ENCODE results near the gene WDR45B. TPM values are rescaled to one million over a fixed set of nuclear protein-coding genes. Genes with fewer than 3 reads are reported as not detected.

Gene WDR45B
- total and polyA plus RNA-seq, 7 donors: 51.7 to 70.1 (median 66.8) TPM

DNA sequence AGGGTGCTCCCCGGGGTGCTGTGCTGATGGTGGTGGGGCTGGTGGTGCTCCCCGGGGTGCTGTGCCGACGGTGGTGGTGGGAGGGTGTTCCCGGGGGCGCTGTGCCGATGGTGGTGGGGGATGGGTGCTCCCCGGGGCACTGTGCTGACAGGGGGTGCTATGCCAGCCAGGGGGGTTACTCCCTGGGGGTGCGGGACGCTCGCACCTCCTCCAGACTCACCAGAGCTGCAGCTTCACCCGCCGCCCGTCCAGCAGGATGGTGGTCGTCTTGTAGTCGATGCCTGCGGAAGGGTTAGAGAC lies 16.0 kb upstream of the WDR45B start:
- Histone ChIP-seq H3K4me1 (peaks cover 0 to 8% (median 7%) of the 10 kb centered on the region in 4 donors), H3K9me3 (no peaks in the 10 kb centered on the region), H3K4me3 (no peak overlapping the region), H3K27me3 (no peaks in the 10 kb centered on the region), H3K36me3 (peaks cover 0 to 16% (median under 1%) of the 10 kb centered on the region in 4 donors), H3K27ac (no peak overlapping the region)
- intact Hi-C loops (cut with DNase I): no loop called here
- TF ChIP-seq, protein P1, sequence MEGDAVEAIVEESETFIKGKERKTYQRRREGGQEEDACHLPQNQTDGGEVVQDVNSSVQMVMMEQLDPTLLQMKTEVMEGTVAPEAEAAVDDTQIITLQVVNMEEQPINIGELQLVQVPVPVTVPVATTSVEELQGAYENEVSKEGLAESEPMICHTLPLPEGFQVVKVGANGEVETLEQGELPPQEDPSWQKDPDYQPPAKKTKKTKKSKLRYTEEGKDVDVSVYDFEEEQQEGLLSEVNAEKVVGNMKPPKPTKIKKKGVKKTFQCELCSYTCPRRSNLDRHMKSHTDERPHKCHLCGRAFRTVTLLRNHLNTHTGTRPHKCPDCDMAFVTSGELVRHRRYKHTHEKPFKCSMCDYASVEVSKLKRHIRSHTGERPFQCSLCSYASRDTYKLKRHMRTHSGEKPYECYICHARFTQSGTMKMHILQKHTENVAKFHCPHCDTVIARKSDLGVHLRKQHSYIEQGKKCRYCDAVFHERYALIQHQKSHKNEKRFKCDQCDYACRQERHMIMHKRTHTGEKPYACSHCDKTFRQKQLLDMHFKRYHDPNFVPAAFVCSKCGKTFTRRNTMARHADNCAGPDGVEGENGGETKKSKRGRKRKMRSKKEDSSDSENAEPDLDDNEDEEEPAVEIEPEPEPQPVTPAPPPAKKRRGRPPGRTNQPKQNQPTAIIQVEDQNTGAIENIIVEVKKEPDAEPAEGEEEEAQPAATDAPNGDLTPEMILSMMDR (IDR thresholded peaks at IDR 0.05): no peak
- no peak for TF ChIP-seq POLR2A (IDR thresholded peaks at IDR 0.05)
- TF ChIP-seq EP300 (IDR thresholded peaks at IDR 0.05): no peak
- no peak for TF ChIP-seq POLR2AphosphoS5 (IDR thresholded peaks at IDR 0.05)
- WGBS, 2 donors: 93% methylated on average over 17 of the region's 17 CpGs
- no peak for DNase-seq

DNA sequence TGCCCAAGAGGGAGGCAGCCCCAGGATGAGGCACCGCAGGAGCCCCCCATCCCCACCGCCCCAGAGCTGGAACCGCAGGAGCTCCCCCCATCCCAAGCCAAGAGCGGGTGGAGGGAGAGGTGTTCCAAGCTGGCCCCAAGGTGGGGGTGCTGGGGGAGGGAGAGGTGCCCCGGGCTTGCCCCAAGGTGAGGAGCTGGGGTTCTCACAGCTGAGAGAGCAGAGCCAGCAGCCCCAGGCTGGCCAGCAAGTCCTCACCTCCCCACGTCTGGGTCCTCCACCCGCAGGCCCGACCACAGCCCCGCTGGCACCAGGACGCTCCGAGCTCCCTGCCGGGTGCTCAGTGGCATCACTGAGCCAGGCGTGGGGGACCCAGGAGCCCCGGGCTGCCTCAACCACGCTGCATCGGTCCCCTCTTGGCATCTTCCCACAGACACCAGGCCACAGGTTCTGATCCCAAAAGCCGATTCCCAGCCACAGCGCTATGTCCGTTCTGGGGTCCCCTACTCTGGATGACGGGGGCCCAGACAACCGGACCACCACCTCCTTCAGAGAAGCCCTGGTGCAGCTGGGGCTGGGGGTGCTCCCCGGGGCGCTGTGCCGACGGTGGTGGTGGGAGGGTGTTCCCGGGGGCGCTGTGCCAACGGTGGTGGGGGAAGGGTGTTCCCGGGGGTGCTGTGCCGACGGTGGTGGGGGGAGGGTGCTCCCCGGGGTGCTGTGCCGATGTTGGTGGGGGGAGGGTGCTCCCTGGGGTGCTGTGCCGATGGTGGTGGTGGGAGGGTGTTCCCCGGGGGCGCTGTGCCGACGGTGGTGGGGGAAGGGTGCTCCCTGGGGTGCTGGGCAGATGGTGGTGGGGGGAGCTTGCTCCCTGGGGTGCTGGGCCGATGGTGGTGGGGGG lies 15.4 kb upstream of the WDR45B start:
- WGBS, 2 donors: 88 to 92% methylated on average over 39 of the region's 39 CpGs

DNA sequence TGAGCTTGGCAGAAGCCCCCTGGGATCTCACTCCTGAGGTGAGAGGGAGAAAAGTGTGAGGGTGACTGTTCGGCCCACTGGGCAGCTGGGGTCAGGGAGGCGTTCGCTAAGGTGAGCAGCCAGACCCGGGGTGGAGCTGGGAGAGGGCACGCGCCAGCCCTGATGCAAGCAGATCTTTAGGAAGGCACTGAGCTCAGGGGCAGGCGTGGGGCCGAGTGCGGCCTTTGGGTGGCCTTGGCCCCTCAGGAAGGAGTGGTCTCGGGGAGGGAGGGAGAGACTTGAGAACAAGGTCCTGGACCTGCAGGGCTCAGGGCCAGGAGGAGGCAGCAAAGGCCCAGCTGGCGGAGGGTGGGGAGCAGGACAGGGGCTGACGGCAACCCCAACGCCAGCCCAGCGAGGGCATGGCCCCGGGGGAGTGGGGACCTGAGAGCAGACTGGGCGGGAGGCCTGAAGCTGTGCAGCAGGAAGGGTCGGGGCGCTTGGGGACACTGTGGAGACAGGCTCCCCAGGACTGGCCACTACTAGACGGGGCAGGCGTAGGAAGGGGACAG lies 14.5 kb upstream of the WDR45B start:
- H3K9me3 ChIP-seq: no peaks in the 10 kb centered on the region
- H3K4me1 ChIP-seq: no peaks in the 10 kb centered on the region
- DNase-seq: peak; percentile 59
- no peak overlapping the region for H3K27ac ChIP-seq
- H3K36me3 ChIP-seq: peaks cover 0 to 29% (median 2%) of the 10 kb centered on the region in 4 donors
- WGBS, 2 donors: 93 to 94% methylated on average over 20 of the region's 20 CpGs
- no peak overlapping the region for H3K4me3 ChIP-seq
- TF ChIP-seq POLR2AphosphoS5 (IDR thresholded peaks at IDR 0.05) (no peak), EP300 (IDR thresholded peaks at IDR 0.05) (no peak), POLR2A (IDR thresholded peaks at IDR 0.05) (no peak)
- TF ChIP-seq, protein P1 (IDR thresholded peaks at IDR 0.05): no peak
- intact Hi-C loops (cut with DNase I): no loop called here
- no peaks in the 10 kb centered on the region for H3K27me3 ChIP-seq

More for the DNA sequence above, 15.4 kb upstream of the WDR45B start:
- H3K36me3 ChIP-seq: peaks cover 0 to 21% (median 2%) of the 10 kb centered on the region in 4 donors
- no peak overlapping the region for H3K4me3 ChIP-seq
- TF ChIP-seq POLR2AphosphoS5 (IDR thresholded peaks at IDR 0.05): no peak
- no peak for TF ChIP-seq POLR2A (IDR thresholded peaks at IDR 0.05)
- TF ChIP-seq, protein P1 (IDR thresholded peaks at IDR 0.05): no peak
- TF ChIP-seq EP300 (IDR thresholded peaks at IDR 0.05): no peak
- H3K27me3 ChIP-seq: no peaks in the 10 kb centered on the region
- H3K27ac ChIP-seq: no peak overlapping the region
- DNase-seq: no peak
- no peaks in the 10 kb centered on the region for H3K9me3 ChIP-seq
- peaks cover 0 to 4% (median 4%) of the 10 kb centered on the region in 4 donors for H3K4me1 ChIP-seq
- intact Hi-C loops (cut with DNase I): no loop called here

DNA sequence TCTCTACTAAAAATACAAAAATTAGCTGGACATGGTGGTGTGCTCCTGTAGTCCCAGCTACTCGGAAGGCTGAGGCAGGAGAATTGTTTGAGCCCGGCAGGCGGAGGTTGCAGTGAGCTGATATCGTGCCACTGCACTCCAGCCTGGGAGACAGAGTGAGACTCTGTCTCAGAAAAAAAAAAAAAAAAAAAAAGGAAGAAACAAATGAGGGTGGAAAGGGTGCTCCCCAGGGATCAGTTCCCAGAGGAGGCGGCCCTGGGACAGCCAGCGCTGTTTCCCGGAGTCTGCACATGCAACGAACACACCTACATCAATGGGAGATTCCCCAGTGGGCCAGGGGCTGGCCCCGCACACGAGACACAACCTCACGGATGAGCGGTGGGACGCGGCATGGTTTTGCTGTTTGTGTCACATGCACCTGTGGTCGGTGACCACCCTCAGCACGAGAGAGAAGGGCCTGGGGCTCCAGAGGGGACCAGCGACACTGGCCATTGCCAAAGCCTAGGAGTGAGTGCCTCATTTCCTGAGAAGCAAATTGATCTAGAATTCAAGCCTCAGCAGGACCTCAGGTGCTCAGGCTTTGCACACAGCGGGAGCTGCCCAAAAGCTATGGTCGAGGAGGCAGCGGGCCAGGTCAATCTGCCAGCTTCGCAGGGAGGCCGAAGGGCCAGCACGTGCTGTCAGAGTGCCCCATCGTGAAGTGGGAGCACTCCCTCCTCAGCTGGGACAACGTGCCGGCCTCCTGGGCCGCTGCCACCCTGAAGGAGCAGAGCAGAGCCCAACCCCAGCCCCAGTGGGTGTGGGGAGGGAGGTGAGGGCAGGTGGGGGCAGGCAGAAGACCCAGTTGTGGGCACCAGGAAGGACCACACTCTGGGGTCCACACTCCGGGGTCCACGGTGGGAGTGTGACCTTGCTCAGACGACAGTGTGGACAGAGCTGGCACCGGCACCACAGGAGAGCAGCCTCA lies 13.8 kb upstream of the WDR45B start:
- intact Hi-C loops (cut with DNase I): no loop called here
- no peaks in the 10 kb centered on the region for H3K27me3 ChIP-seq

More for the DNA sequence above, 13.8 kb upstream of the WDR45B start:
- Histone ChIP-seq H3K36me3 (peaks cover 0 to 37% (median 2%) of the 10 kb centered on the region in 4 donors), H3K4me3 (no peak overlapping the region), H3K9me3 (no peaks in the 10 kb centered on the region), H3K27ac (no peak overlapping the region), H3K4me1 (no peaks in the 10 kb centered on the region)
- TF ChIP-seq POLR2AphosphoS5 (IDR thresholded peaks at IDR 0.05) (no peak), POLR2A (IDR thresholded peaks at IDR 0.05) (no peak), EP300 (IDR thresholded peaks at IDR 0.05) (no peak)
- TF ChIP-seq, protein P1 (IDR thresholded peaks at IDR 0.05): no peak
- DNase-seq: no peak
- WGBS, 2 donors: 90 to 91% methylated on average over 31 of the region's 31 CpGs

Data from sigmoid colon (tissue), 7 donors.